Fibroblast of upper back skin (primary cell): ENCODE results near the gene PLEKHG4B.
"Not testable (repeated sequence)": the region's sequence is repeated elsewhere in the genome, so short reads cannot be mapped to it uniquely, and the experiment has no call there.

ENCODE experiments used
- DNase-seq: peaks from one replicate; pipeline ENCODE4 v3.0.0-alpha.2; 2013

PLEKHG4B gene

DNA sequence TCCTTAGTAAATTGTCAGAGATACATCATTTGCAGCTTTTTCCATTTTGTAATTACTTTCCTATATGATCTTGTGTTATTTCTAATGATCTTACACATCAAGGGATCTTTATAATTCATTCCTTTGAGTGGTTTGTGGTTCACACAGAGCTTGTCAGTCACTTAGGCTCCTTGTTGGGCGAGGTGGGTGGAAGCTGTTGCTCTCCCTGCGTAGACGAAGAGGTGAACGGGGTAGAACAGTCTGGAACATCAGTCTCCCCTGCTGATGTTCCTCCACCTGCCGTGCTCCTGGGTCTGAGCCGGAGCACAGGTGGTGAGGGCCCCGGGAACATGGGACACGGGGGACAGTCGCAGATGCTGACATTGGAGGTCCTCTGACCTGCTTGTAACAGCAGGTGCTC, 143.6 kb downstream of the PLEKHG4B start:
- not testable (repeated sequence) for DNase-seq

GRCh38 chr5:237931-238330, 146.0 kb downstream of the PLEKHG4B start:
- DNase-seq: not testable (repeated sequence)
